GM12873 (cell line): ENCODE data around the gene CDSN.

ENCODE experiments used
- CTCF ChIP-seq: IDR thresholded peaks from 2 replicates; pipeline ENCODE4 v1.5.1; 2012; ENCODE audit warnings: low read depth, mild to moderate bottlenecking, moderate library complexity, low read length, control low read depth; ENCODE audit not compliant: insufficient read depth; ENCODE audit errors: missing control alignments

CDSN gene

GRCh38 chr6:31090275-31090972 is 29.8 kb downstream of the CDSN start:
- no peak for TF ChIP-seq CTCF

- TF ChIP-seq CTCF: peak; percentile 73
Measured at GRCh38 chr6:31087494-31088089, 32.7 kb downstream of the CDSN start.

- TF ChIP-seq CTCF: no peak
Measured at GRCh38 chr6:31086788-31087440, 33.3 kb downstream of the CDSN start.

GRCh38 chr6:31083742-31084354 is 36.4 kb downstream of the CDSN start:
- peak; percentile 77 for TF ChIP-seq CTCF

GRCh38 chr6:31081872-31082271 is 38.4 kb downstream of the CDSN start:
- no peak for TF ChIP-seq CTCF

GRCh38 chr6:31079656-31080261 is 40.5 kb downstream of the CDSN start:
- peak; percentile 72 for TF ChIP-seq CTCF

- no peak for TF ChIP-seq CTCF
Measured at GRCh38 chr6:31076611-31077010, 43.6 kb downstream of the CDSN start.
